Calu3 (cell line): ENCODE results near the gene ARHGEF40. TPM values are rescaled to one million over a fixed set of nuclear protein-coding genes. Genes with fewer than 3 reads are reported as not detected.
A peak's percentile ranks its signal among the peaks of the same experiment; 100 is the strongest.

Source experiments
- BruUV-seq: library from RNA; stranded (reverse); fragments of 400-500 nt; replicated peaks from 2 replicates; lab custom pipeline; 2021; lab: Mats Ljungman, UMichigan
- CTCF ChIA-PET: fragments of 300-600 bp; sonication (Branson Sonifier 250); formaldehyde crosslinking; loops from one replicate; lab custom pipeline; 2022; ENCODE audit warnings: antibody characterized with exemption; lab: Charles Lee
- DNase-seq: peaks from one replicate; pipeline ENCODE4 v3.0.0; 2022
- H3K27ac Mint-ChIP-seq: one replicate; pipeline ENCODE4 v1.8.0; 2022; ENCODE audit warnings: mixed read lengths; ENCODE audit not compliant: unreplicated experiment
- H3K27me3 Mint-ChIP-seq: one replicate; pipeline ENCODE4 v1.8.0; 2022; ENCODE audit warnings: mixed read lengths; ENCODE audit not compliant: unreplicated experiment
- H3K36me3 Mint-ChIP-seq: one replicate; pipeline ENCODE4 v1.8.0; 2022; ENCODE audit warnings: mild to moderate bottlenecking, moderate library complexity, mixed read lengths; ENCODE audit not compliant: insufficient read depth, unreplicated experiment
- H3K4me1 Mint-ChIP-seq: one replicate; pipeline ENCODE4 v1.8.0; 2022; ENCODE audit warnings: mild to moderate bottlenecking, low read depth, mixed read lengths; ENCODE audit not compliant: unreplicated experiment
- H3K4me3 Mint-ChIP-seq: one replicate; pipeline ENCODE4 v1.8.0; 2022; ENCODE audit warnings: mild to moderate bottlenecking, low read depth, moderate library complexity, mixed read lengths; ENCODE audit not compliant: unreplicated experiment
- H3K9me3 Mint-ChIP-seq: one replicate; pipeline ENCODE4 v1.8.0; 2022; ENCODE audit warnings: low read depth, mixed read lengths; ENCODE audit not compliant: unreplicated experiment
- intact Hi-C: fragments of 100-400 bp; cut with micrococcal nuclease; formaldehyde crosslinking; loops from one replicate; pipeline ENCODE4 v1.10.0; 2022; ENCODE audit not compliant: unreplicated experiment
- total RNA-seq: library from RNA; stranded (reverse); gene quantifications from 2 replicates; pipeline ENCODE4 v1.2.3, GENCODE V29; 2022
- TF ChIP-seq, protein P1 (sequence below): fragments of 200-600 bp; IDR thresholded peaks from one replicate; pipeline ENCODE4 v1.8.0; 2022; ENCODE audit warnings: antibody characterized with exemption; ENCODE audit not compliant: unreplicated experiment

The ARHGEF40 gene
- total RNA-seq, 1 experiment from 2014 or later, result 16.8 TPM

- BruUV-seq, result no TSS peak
- TF ChIP-seq, protein P1, sequence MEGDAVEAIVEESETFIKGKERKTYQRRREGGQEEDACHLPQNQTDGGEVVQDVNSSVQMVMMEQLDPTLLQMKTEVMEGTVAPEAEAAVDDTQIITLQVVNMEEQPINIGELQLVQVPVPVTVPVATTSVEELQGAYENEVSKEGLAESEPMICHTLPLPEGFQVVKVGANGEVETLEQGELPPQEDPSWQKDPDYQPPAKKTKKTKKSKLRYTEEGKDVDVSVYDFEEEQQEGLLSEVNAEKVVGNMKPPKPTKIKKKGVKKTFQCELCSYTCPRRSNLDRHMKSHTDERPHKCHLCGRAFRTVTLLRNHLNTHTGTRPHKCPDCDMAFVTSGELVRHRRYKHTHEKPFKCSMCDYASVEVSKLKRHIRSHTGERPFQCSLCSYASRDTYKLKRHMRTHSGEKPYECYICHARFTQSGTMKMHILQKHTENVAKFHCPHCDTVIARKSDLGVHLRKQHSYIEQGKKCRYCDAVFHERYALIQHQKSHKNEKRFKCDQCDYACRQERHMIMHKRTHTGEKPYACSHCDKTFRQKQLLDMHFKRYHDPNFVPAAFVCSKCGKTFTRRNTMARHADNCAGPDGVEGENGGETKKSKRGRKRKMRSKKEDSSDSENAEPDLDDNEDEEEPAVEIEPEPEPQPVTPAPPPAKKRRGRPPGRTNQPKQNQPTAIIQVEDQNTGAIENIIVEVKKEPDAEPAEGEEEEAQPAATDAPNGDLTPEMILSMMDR, result no peak
- Mint-ChIP-seq H3K27me3 (peaks cover 34% of the 10 kb centered on the region), H3K36me3 (peaks cover 30% of the 10 kb centered on the region), H3K4me3 (peak overlapping the region; percentile 97), H3K27ac (peak overlapping the region; percentile 35), H3K4me1 (peaks cover 8% of the 10 kb centered on the region), H3K9me3 (no peaks in the 10 kb centered on the region)
- intact Hi-C loops, result no loop called here
- CTCF ChIA-PET, result interaction anchor here (0.6 to 2.7 kb wide), 16 partner anchors 10 to 409 kb away, joined by 3 to 36 read pairs (median 5); partner anchors contain the start of genes NDRG2, SLC39A2 and ZNF219
- peak; percentile 58 for DNase-seq
Observed at GRCh38 chr14:21071225-21072030, 1.3 kb downstream of the ARHGEF40 start.

GRCh38 chr14:21072031-21072473 lies 1.9 kb downstream of the ARHGEF40 start:
- TF ChIP-seq, protein P1, result no peak
- Mint-ChIP-seq H3K4me3 (peak overlapping the region; percentile 97), H3K4me1 (peaks cover 8% of the 10 kb centered on the region), H3K27me3 (peaks cover 28% of the 10 kb centered on the region), H3K9me3 (no peaks in the 10 kb centered on the region), H3K27ac (peak overlapping the region; percentile 35), H3K36me3 (peaks cover 33% of the 10 kb centered on the region)
- no TSS peak for BruUV-seq
- DNase-seq, result no peak
- CTCF ChIA-PET, result interaction anchor here (0.6 to 2.7 kb wide), 10 partner anchors 10 to 410 kb away, joined by 3 to 36 read pairs (median 6); partner anchors contain the start of genes NDRG2 and SLC39A2
- intact Hi-C loops, result no loop called here

- Mint-ChIP-seq H3K36me3 (peaks cover 33% of the 10 kb centered on the region), H3K27ac (no peak overlapping the region), H3K9me3 (no peaks in the 10 kb centered on the region), H3K4me1 (peaks cover 8% of the 10 kb centered on the region), H3K27me3 (peaks cover 20% of the 10 kb centered on the region), H3K4me3 (no peak overlapping the region)
- intact Hi-C loops, result no loop called here
- DNase-seq, result no peak
- BruUV-seq, result no TSS peak
- CTCF ChIA-PET, result no interaction called here
- TF ChIP-seq, protein P1, result no peak
Observed at GRCh38 chr14:21072781-21073339, 2.8 kb downstream of the ARHGEF40 start.

GRCh38 chr14:21073921-21074320 lies 3.8 kb downstream of the ARHGEF40 start:
- no peak for DNase-seq
- Mint-ChIP-seq H3K4me1 (peaks cover 8% of the 10 kb centered on the region), H3K9me3 (no peaks in the 10 kb centered on the region), H3K36me3 (peaks cover 33% of the 10 kb centered on the region), H3K4me3 (no peak overlapping the region), H3K27ac (no peak overlapping the region), H3K27me3 (peaks cover 9% of the 10 kb centered on the region)
- intact Hi-C loops, result no loop called here
- TF ChIP-seq, protein P1, result no peak
- CTCF ChIA-PET, result no interaction called here
- no TSS peak for BruUV-seq
